ENCODE results near the gene RACK1. TPM values are rescaled to one million over a fixed set of nuclear protein-coding genes. Genes with fewer than 3 reads are reported as not detected.
A peak's percentile ranks its signal among the peaks of the same experiment; 100 is the strongest.

The RACK1 gene
- total and polyA plus RNA-seq, 2 of the 13 experiments (the other 11 are each of a cell fraction or from before 2014, with no cell fraction given), result 2,514 to 6,141 TPM

GRCh38 chr5:181187500-181188213 is 56.0 kb downstream of the RACK1 start (continued):
- no peak; the same call in 1 of the 2 replicates for TF ChIP-seq TFDP2 (CRISPR knock-in tag; IDR thresholded peaks at IDR 0.05)
- no peak for TF ChIP-seq MEIS1 (CRISPR knock-in tag; IDR thresholded peaks at IDR 0.05; ENCODE audit: borderline replicate concordance)
- peak; percentile 50 for TF ChIP-seq HDAC2 (CRISPR knock-in tag; IDR thresholded peaks at IDR 0.05)
- no peak for TF ChIP-seq ZUFSP (CRISPR knock-in tag; IDR thresholded peaks at IDR 0.05; ENCODE audit: borderline replicate concordance)
- no peak for TF ChIP-seq ONECUT2 (CRISPR knock-in tag; IDR thresholded peaks at IDR 0.05)
- TF ChIP-seq HOXD1 (CRISPR knock-in tag; IDR thresholded peaks at IDR 0.05), result no peak
- TF ChIP-seq ZFP91 (CRISPR knock-in tag; IDR thresholded peaks at IDR 0.05; ENCODE audit: borderline replicate concordance), result peak; percentile 52; the same call in 1 of the 2 replicates
- TF ChIP-seq ZSCAN9 (CRISPR knock-in tag; IDR thresholded peaks at IDR 0.05; ENCODE audit: borderline replicate concordance), result peak; percentile 49; the same call in 1 of the 2 replicates
- TF ChIP-seq ZNF292 (CRISPR knock-in tag; IDR thresholded peaks at IDR 0.05; ENCODE audit: borderline replicate concordance, low read depth), result no peak; the same call in 1 of the 2 replicates
- TF ChIP-seq SRY (CRISPR knock-in tag; IDR thresholded peaks at IDR 0.05), result no peak
- no peak for TF ChIP-seq SP2 (CRISPR knock-in tag; IDR thresholded peaks at IDR 0.05)
- no peak for TF ChIP-seq ZNF235 (CRISPR knock-in tag; IDR thresholded peaks at IDR 0.05; ENCODE audit: borderline replicate concordance)
- TF ChIP-seq KDM4B (CRISPR knock-in tag; IDR thresholded peaks at IDR 0.05), result peak; percentile 53; the same call in 1 of the 2 replicates
- peak; percentile 73; the same call in 1 of the 2 replicates for TF ChIP-seq TSC22D2 (CRISPR knock-in tag; IDR thresholded peaks at IDR 0.05; ENCODE audit: borderline replicate concordance)
- peak; percentile 47; the same call in 1 of the 2 replicates for TF ChIP-seq SP140L (CRISPR knock-in tag; IDR thresholded peaks at IDR 0.05; ENCODE audit: borderline replicate concordance)
- no peak for TF ChIP-seq MZF1 (CRISPR knock-in tag; IDR thresholded peaks at IDR 0.05; ENCODE audit: borderline replicate concordance)
- 0 out of 2 replicates have a peak, but pooled peaks have one; percentile 42 for TF ChIP-seq ZHX2 (IDR thresholded peaks at IDR 0.05; ENCODE audit: low read depth)
- TF ChIP-seq ZHX2 (CRISPR knock-in tag; IDR thresholded peaks at IDR 0.05; ENCODE audit: borderline replicate concordance), result no peak

Measured in HepG2 (cell line).